Caco-2 (cell line): ENCODE measurements around the gene WNT2B. TPM values are rescaled to one million over a fixed set of nuclear protein-coding genes. Genes with fewer than 3 reads are reported as not detected.

Experiments used
- BruUV-seq: library from RNA; stranded (reverse); fragments of 400-500 nt; replicated peaks from 2 replicates; lab custom pipeline; 2021; lab: Mats Ljungman, UMichigan
- CTCF ChIA-PET: fragments of 300-600 bp; sonication (Branson Sonifier 250); formaldehyde crosslinking; loops from one replicate; lab custom pipeline; 2022; ENCODE audit warnings: antibody characterized with exemption; lab: Charles Lee
- POLR2A ChIA-PET: fragments of 300-600 bp; sonication (Branson Sonifier 250); formaldehyde crosslinking; loops from one replicate; lab custom pipeline; 2022; ENCODE audit warnings: antibody characterized with exemption; lab: Charles Lee
- DNase-seq, 2 experiments: peaks; one replicate each; pipeline versions ENCODE4 v3.0.0 to v3.0.0-alpha.2; 2020 to 2022
- H3K27me3 ChIP-seq: replicated peaks from 2 replicates; pipeline ENCODE4 v1.6.0; 2011; ENCODE audit warnings: low read length; ENCODE audit not compliant: control insufficient read depth, insufficient read depth
- H3K36me3 ChIP-seq: 2 replicates; pipeline ENCODE4 v1.5.1; 2011; ENCODE audit warnings: low read length; ENCODE audit not compliant: control insufficient read depth, insufficient read depth
- H3K4me1 ChIP-seq: fragments of 250-450 bp; sonication (Bioruptor Pico); 2 replicates; pipeline ENCODE4 v1.5.1; 2020; ENCODE audit warnings: mild to moderate bottlenecking
- H3K4me3 ChIP-seq: 2 replicates; pipeline ENCODE4 v1.5.1; 2011; ENCODE audit warnings: low read depth, mild to moderate bottlenecking, control low read depth, low read length
- H3K9me3 ChIP-seq: fragments of 250-450 bp; sonication (Bioruptor Pico); 2 replicates; pipeline ENCODE4 v1.5.1; 2020; ENCODE audit warnings: mild to moderate bottlenecking, moderate library complexity
- H3K27ac Mint-ChIP-seq: one replicate; pipeline ENCODE4 v1.8.0; 2022; ENCODE audit warnings: mixed read lengths; ENCODE audit not compliant: unreplicated experiment
- H3K27me3 Mint-ChIP-seq: one replicate; pipeline ENCODE4 v1.8.0; 2022; ENCODE audit warnings: mixed read lengths; ENCODE audit not compliant: insufficient read depth, unreplicated experiment
- H3K36me3 Mint-ChIP-seq: one replicate; pipeline ENCODE4 v1.8.0; 2022; ENCODE audit warnings: mild to moderate bottlenecking, mixed read lengths; ENCODE audit not compliant: insufficient read depth, unreplicated experiment
- H3K4me1 Mint-ChIP-seq: one replicate; pipeline ENCODE4 v1.8.0; 2022; ENCODE audit warnings: low read depth, mixed read lengths; ENCODE audit not compliant: unreplicated experiment
- H3K4me3 Mint-ChIP-seq: one replicate; pipeline ENCODE4 v1.8.0; 2022; ENCODE audit warnings: mild to moderate bottlenecking, moderate library complexity, mixed read lengths; ENCODE audit not compliant: unreplicated experiment
- H3K9me3 Mint-ChIP-seq: one replicate; pipeline ENCODE4 v1.8.0; 2022; ENCODE audit warnings: mixed read lengths; ENCODE audit not compliant: unreplicated experiment
- intact Hi-C: fragments of 100-400 bp; cut with micrococcal nuclease; formaldehyde crosslinking; loops from one replicate; pipeline ENCODE4 v1.10.0; 2022; ENCODE audit not compliant: unreplicated experiment
- total RNA-seq: library from RNA; stranded (reverse); gene quantifications from 2 replicates; pipeline ENCODE4 v1.2.3, GENCODE V29; 2022
- TF ChIP-seq, protein P1 (sequence below), 2 experiments: fragments of 200-600 bp in 1 of 2; IDR thresholded peaks; 1 replicate in 1 of 2; 2 replicates in 1 of 2; pipeline versions ENCODE4 v1.5.1 to v1.8.0; 2011 to 2022; ENCODE audit warnings: antibody characterized with exemption in 1 of 2, control low read depth in 1 of 2, inconsistent platforms in 1 of 2, low read depth in 1 of 2, low read length in 1 of 2, mild to moderate bottlenecking in 1 of 2, moderate library complexity in 1 of 2; ENCODE audit not compliant: insufficient read depth in 1 of 2, severe bottlenecking in 1 of 2, unreplicated experiment in 1 of 2

WNT2B gene
- total RNA-seq, 1 experiment from 2014 or later: 0.70 TPM

GRCh38 chr1:112537456-112537855 is 28.7 kb downstream of the WNT2B start:
- POLR2A ChIA-PET: no interaction called here
- CTCF ChIA-PET: no interaction called here

GRCh38 chr1:112538883-112539282 is 30.1 kb downstream of the WNT2B start:
- TF ChIP-seq, protein P1, sequence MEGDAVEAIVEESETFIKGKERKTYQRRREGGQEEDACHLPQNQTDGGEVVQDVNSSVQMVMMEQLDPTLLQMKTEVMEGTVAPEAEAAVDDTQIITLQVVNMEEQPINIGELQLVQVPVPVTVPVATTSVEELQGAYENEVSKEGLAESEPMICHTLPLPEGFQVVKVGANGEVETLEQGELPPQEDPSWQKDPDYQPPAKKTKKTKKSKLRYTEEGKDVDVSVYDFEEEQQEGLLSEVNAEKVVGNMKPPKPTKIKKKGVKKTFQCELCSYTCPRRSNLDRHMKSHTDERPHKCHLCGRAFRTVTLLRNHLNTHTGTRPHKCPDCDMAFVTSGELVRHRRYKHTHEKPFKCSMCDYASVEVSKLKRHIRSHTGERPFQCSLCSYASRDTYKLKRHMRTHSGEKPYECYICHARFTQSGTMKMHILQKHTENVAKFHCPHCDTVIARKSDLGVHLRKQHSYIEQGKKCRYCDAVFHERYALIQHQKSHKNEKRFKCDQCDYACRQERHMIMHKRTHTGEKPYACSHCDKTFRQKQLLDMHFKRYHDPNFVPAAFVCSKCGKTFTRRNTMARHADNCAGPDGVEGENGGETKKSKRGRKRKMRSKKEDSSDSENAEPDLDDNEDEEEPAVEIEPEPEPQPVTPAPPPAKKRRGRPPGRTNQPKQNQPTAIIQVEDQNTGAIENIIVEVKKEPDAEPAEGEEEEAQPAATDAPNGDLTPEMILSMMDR (IDR thresholded peaks at IDR 0.05; ENCODE audit: insufficient read depth in 1 of 2, low read depth in 1 of 2, low read length in 1 of 2, severe bottlenecking in 1 of 2, unreplicated experiment in 1 of 2): no peak
- no peaks in the 10 kb centered on the region for H3K27me3 ChIP-seq
- H3K9me3 Mint-ChIP-seq: no peaks in the 10 kb centered on the region
- H3K36me3 ChIP-seq: no peaks in the 10 kb centered on the region
- no peak overlapping the region for H3K27ac Mint-ChIP-seq
- DNase-seq: no peak
- intact Hi-C loops: no loop called here
- ChIA-PET POLR2A (no interaction called here), CTCF (no interaction called here)
- H3K36me3 Mint-ChIP-seq: no peaks in the 10 kb centered on the region
- no peak overlapping the region for H3K4me3 Mint-ChIP-seq
- no peaks in the 10 kb centered on the region for H3K9me3 ChIP-seq
- no peaks in the 10 kb centered on the region for H3K4me1 Mint-ChIP-seq
- BruUV-seq: no TSS peak
- no peak overlapping the region for H3K4me3 ChIP-seq
- no peaks in the 10 kb centered on the region for H3K4me1 ChIP-seq
- H3K27me3 Mint-ChIP-seq: no peaks in the 10 kb centered on the region

More at GRCh38 chr1:112537456-112537855, 28.7 kb downstream of the WNT2B start:
- TF ChIP-seq, protein P1 (IDR thresholded peaks at IDR 0.05; ENCODE audit: insufficient read depth in 1 of 2, low read depth in 1 of 2, low read length in 1 of 2, severe bottlenecking in 1 of 2, unreplicated experiment in 1 of 2): no peak
- H3K4me3 ChIP-seq: no peak overlapping the region
- no peaks in the 10 kb centered on the region for H3K27me3 ChIP-seq
- intact Hi-C loops: no loop called here
- BruUV-seq: no TSS peak
- H3K9me3 Mint-ChIP-seq: no peaks in the 10 kb centered on the region
- no peaks in the 10 kb centered on the region for H3K27me3 Mint-ChIP-seq
- H3K9me3 ChIP-seq: no peaks in the 10 kb centered on the region
- no peak for DNase-seq
- H3K27ac Mint-ChIP-seq: no peak overlapping the region
- H3K4me1 ChIP-seq: no peaks in the 10 kb centered on the region
- no peaks in the 10 kb centered on the region for H3K4me1 Mint-ChIP-seq
- no peaks in the 10 kb centered on the region for H3K36me3 ChIP-seq
- no peak overlapping the region for H3K4me3 Mint-ChIP-seq
- H3K36me3 Mint-ChIP-seq: no peaks in the 10 kb centered on the region

DNA sequence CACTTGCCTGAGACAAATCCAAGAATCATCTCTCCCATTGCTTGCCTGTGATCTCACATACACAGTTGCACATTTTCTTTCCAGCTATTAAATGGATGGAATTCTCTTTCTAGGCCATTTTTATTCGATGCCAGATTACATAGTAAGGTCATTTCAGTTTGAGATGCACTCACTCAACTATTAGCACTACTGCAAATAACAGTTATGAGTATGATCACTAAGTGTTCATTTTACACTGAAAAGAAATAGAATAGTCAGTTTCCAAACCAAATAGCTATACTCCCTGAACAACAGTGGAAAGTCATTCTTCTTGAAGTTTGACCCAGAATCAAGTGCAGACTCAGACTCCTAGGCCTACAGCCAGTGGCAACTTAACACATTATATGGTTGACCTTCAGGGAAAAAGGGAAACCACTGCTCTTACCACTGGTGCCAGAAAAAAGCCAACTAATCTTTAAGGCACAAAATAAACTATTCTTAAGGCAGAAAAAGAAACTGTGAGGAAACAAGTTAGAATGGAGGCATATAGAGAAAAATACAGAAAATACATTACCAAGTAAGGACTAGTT is 31.5 kb downstream of the WNT2B start:
- peaks cover 4% of the 10 kb centered on the region; the same call in 1 of the 2 replicates for H3K4me1 ChIP-seq
- Mint-ChIP-seq H3K4me3 (no peak overlapping the region), H3K27ac (no peak overlapping the region), H3K9me3 (no peaks in the 10 kb centered on the region), H3K36me3 (no peaks in the 10 kb centered on the region), H3K4me1 (no peaks in the 10 kb centered on the region), H3K27me3 (no peaks in the 10 kb centered on the region)
- intact Hi-C loops: no loop called here
- TF ChIP-seq, protein P1 (IDR thresholded peaks at IDR 0.05; ENCODE audit: insufficient read depth in 1 of 2, low read depth in 1 of 2, low read length in 1 of 2, severe bottlenecking in 1 of 2, unreplicated experiment in 1 of 2): no peak
- no peaks in the 10 kb centered on the region for H3K9me3 ChIP-seq
- H3K27me3 ChIP-seq: no peaks in the 10 kb centered on the region
- ChIA-PET POLR2A (no interaction called here), CTCF (no interaction called here)
- H3K4me3 ChIP-seq: no peak overlapping the region
- no peak for DNase-seq
- H3K36me3 ChIP-seq: no peaks in the 10 kb centered on the region
- no TSS peak for BruUV-seq
